ENCODE data around the gene BRMS1.
A peak's percentile ranks its signal among the peaks of the same experiment; 100 is the strongest.

Gene BRMS1

GRCh38 chr11:66347425-66348276 is 2.7 kb upstream of the BRMS1 start, which contains the start of gene B4GAT1:
TSS of gene B4GAT1 (minus strand) at chr11:66347629. CDS start at chr11:66347545, 84 bp downstream.
- WGBS = under 1% methylated on average over 66 of the region's 101 CpGs
- H3K14ac ChIP-seq (ENCODE audit: low read length in 2 of 2) = peak within 1 kb of the TSS in 1 of 2 experiments; percentile 92
- peaks cover 27% of the 10 kb centered on the region for H3K4me1 ChIP-seq (ENCODE audit: control insufficient read depth, insufficient read depth, low read depth, low read length)
- H2BK12ac ChIP-seq (ENCODE audit: low read length in 2 of 2) = peak within 1 kb of the TSS in 1 of 2 experiments; percentile 72
- H4K8ac ChIP-seq (ENCODE audit: low read length) = peak within 1 kb of the TSS; percentile 74
- peak within 1 kb of the TSS in 1 of 2 experiments; percentile 16 for H3K23ac ChIP-seq (ENCODE audit: low read length in 2 of 2)
- H3K9ac ChIP-seq (ENCODE audit: low read length) = peak within 1 kb of the TSS; percentile 92
- H2BK120ac ChIP-seq (ENCODE audit: low read depth, low read length) = peak within 1 kb of the TSS; percentile 35
- H3K36me3 ChIP-seq (ENCODE audit: control insufficient read depth in 1 of 2, insufficient read depth in 2 of 2, low read depth in 1 of 2, low read length in 2 of 2) = peaks cover 0 to 7% of the 10 kb centered on the region in 2 experiments
- no peaks in the 10 kb centered on the region for H3K27me3 ChIP-seq (ENCODE audit: control insufficient read depth in 1 of 2, insufficient read depth in 1 of 2, low read length in 2 of 2)
- peak within 1 kb of the TSS; percentile 84 for H3K4me2 ChIP-seq (ENCODE audit: low read length, poor library complexity, severe bottlenecking)
- no peak within 1 kb of the TSS for H2AK5ac ChIP-seq (ENCODE audit: low read length, severe bottlenecking)
- H3K18ac ChIP-seq (ENCODE audit: low read depth in 1 of 2, low read length in 2 of 2) = peak within 1 kb of the TSS; percentile 72 to 91
- peak; percentile 93 for DNase-seq
- peak within 1 kb of the TSS; percentile 74 for H2AFZ ChIP-seq (ENCODE audit: low read depth, low read length)
- H3K9me3 ChIP-seq (ENCODE audit: control insufficient read depth, low read length) = no peaks in the 10 kb centered on the region
- peaks cover 16% of the 10 kb centered on the region for H3K79me1 ChIP-seq (replicated peaks; ENCODE audit: low read length, poor library complexity, severe bottlenecking)
- H2BK15ac ChIP-seq (ENCODE audit: low read depth, poor library complexity, severe bottlenecking) = peak within 1 kb of the TSS; percentile 73
- H4K91ac ChIP-seq (ENCODE audit: low read length) = peak within 1 kb of the TSS; percentile 75
- H3K4ac ChIP-seq (ENCODE audit: low read depth in 1 of 2, low read length in 2 of 2) = peak within 1 kb of the TSS; percentile 6 to 92
- H2BK5ac ChIP-seq (ENCODE audit: low read depth, low read length, poor library complexity, severe bottlenecking) = no peak within 1 kb of the TSS
- H3K27ac ChIP-seq (ENCODE audit: low read length, poor library complexity, severe bottlenecking) = peak within 1 kb of the TSS; percentile 21
- peak within 1 kb of the TSS; percentile 80 to 95 for H3K4me3 ChIP-seq (ENCODE audit: insufficient read depth in 1 of 2, low read depth in 1 of 2, low read length in 2 of 2)

GRCh38 chr11:66346476-66347424 is 1.8 kb upstream of the BRMS1 start:
- no peak for DNase-seq
- Histone ChIP-seq H2AK5ac (ENCODE audit: low read length, severe bottlenecking) (no peak overlapping the region), H3K9ac (ENCODE audit: low read length) (peak overlapping the region; percentile 98), H2AFZ (ENCODE audit: low read depth, low read length) (peak overlapping the region; percentile 74), H3K27me3 (ENCODE audit: control insufficient read depth in 1 of 2, insufficient read depth in 1 of 2, low read length in 2 of 2) (no peaks in the 10 kb centered on the region), H3K23ac (ENCODE audit: low read length in 2 of 2) (peak overlapping the region in 1 of 2 experiments; percentile 16), H3K79me1 (replicated peaks; ENCODE audit: low read length, poor library complexity, severe bottlenecking) (peaks cover 17% of the 10 kb centered on the region), H3K27ac (ENCODE audit: low read length, poor library complexity, severe bottlenecking) (peak overlapping the region; percentile 21), H2BK120ac (ENCODE audit: low read depth, low read length) (no peak overlapping the region), H3K9me3 (ENCODE audit: control insufficient read depth, low read length) (no peaks in the 10 kb centered on the region), H3K36me3 (ENCODE audit: control insufficient read depth in 1 of 2, insufficient read depth in 2 of 2, low read depth in 1 of 2, low read length in 2 of 2) (peaks cover 6 to 14% of the 10 kb centered on the region in 2 experiments), H2BK5ac (ENCODE audit: low read depth, low read length, poor library complexity, severe bottlenecking) (no peak overlapping the region), H3K4me2 (ENCODE audit: low read length, poor library complexity, severe bottlenecking) (peak overlapping the region; percentile 84), H4K91ac (ENCODE audit: low read length) (peak overlapping the region; percentile 59), H3K18ac (ENCODE audit: low read depth in 1 of 2, low read length in 2 of 2) (peak overlapping the region; percentile 72 to 91), H2BK15ac (ENCODE audit: low read depth, poor library complexity, severe bottlenecking) (peak overlapping the region; percentile 73), H3K4ac (ENCODE audit: low read depth in 1 of 2, low read length in 2 of 2) (peak overlapping the region; percentile 6 to 92), H4K8ac (ENCODE audit: low read length) (peak overlapping the region; percentile 74), H2BK12ac (ENCODE audit: low read length in 2 of 2) (peak overlapping the region in 1 of 2 experiments; percentile 72), H3K4me1 (ENCODE audit: control insufficient read depth, insufficient read depth, low read depth, low read length) (peaks cover 31% of the 10 kb centered on the region), H3K14ac (ENCODE audit: low read length in 2 of 2) (peak overlapping the region in 1 of 2 experiments; percentile 92), H3K4me3 (ENCODE audit: insufficient read depth in 1 of 2, low read depth in 1 of 2, low read length in 2 of 2) (peak overlapping the region; percentile 80 to 95)
- 39% methylated on average over 68 of the region's 68 CpGs for WGBS

GRCh38 chr11:66345316-66345649 is 379 bp upstream of the BRMS1 start:
- Histone ChIP-seq H3K27ac (ENCODE audit: low read length, poor library complexity, severe bottlenecking) (peak overlapping the region; percentile 57), H2BK120ac (ENCODE audit: low read depth, low read length) (no peak overlapping the region), H2BK5ac (ENCODE audit: low read depth, low read length, poor library complexity, severe bottlenecking) (no peak overlapping the region), H3K4me2 (ENCODE audit: low read length, poor library complexity, severe bottlenecking) (peak overlapping the region; percentile 90), H4K91ac (ENCODE audit: low read length) (peak overlapping the region; percentile 63), H3K9me3 (ENCODE audit: control insufficient read depth, low read length) (no peaks in the 10 kb centered on the region), H2BK12ac (ENCODE audit: low read length in 2 of 2) (no peak overlapping the region), H3K36me3 (ENCODE audit: control insufficient read depth in 1 of 2, insufficient read depth in 2 of 2, low read depth in 1 of 2, low read length in 2 of 2) (peaks cover 21 to 29% of the 10 kb centered on the region in 2 experiments), H3K4ac (ENCODE audit: low read depth in 1 of 2, low read length in 2 of 2) (peak overlapping the region; percentile 42 to 54), H2AFZ (ENCODE audit: low read depth, low read length) (peak overlapping the region; percentile 67), H3K9ac (ENCODE audit: low read length) (peak overlapping the region; percentile 98), H3K79me1 (replicated peaks; ENCODE audit: low read length, poor library complexity, severe bottlenecking) (peaks cover 30% of the 10 kb centered on the region), H3K18ac (ENCODE audit: low read depth in 1 of 2, low read length in 2 of 2) (peak overlapping the region; percentile 58 to 61), H3K4me3 (ENCODE audit: insufficient read depth in 1 of 2, low read depth in 1 of 2, low read length in 2 of 2) (peak overlapping the region; percentile 47 to 95), H3K27me3 (ENCODE audit: control insufficient read depth in 1 of 2, insufficient read depth in 1 of 2, low read length in 2 of 2) (no peaks in the 10 kb centered on the region), H3K4me1 (ENCODE audit: control insufficient read depth, insufficient read depth, low read depth, low read length) (peaks cover 37% of the 10 kb centered on the region), H4K8ac (ENCODE audit: low read length) (peak overlapping the region; percentile 99), H2BK15ac (ENCODE audit: low read depth, poor library complexity, severe bottlenecking) (no peak overlapping the region), H2AK5ac (ENCODE audit: low read length, severe bottlenecking) (no peak overlapping the region), H3K23ac (ENCODE audit: low read length in 2 of 2) (no peak overlapping the region), H3K14ac (ENCODE audit: low read length in 2 of 2) (peak overlapping the region in 1 of 2 experiments; percentile 29)
- WGBS = 32% methylated on average over 7 of the region's 7 CpGs
- no peak for DNase-seq
